Ovary (tissue), 3 donors: ENCODE measurements around the gene ARMC12.

ENCODE experiments used
- CTCF ChIP-seq, 3 donors: fragments of 450-650 bp in 2 of 3; fragments of 200-600 bp in 1 of 3; IDR thresholded peaks; one replicate each; pipeline versions ENCODE4 v1.5.1 to v1.8.0; 2016 to 2022; ENCODE audit warnings: antibody characterized with exemption in 3 of 3, mild to moderate bottlenecking in 1 of 3
- EP300 ChIP-seq: sonication (generic); formaldehyde crosslinking; IDR thresholded peaks from one replicate; pipeline ENCODE4 v1.6.1; 2017; ENCODE audit warnings: antibody characterized with exemption
- POLR2A ChIP-seq: fragments of 450-650 bp; IDR thresholded peaks from one replicate; pipeline ENCODE4 v1.6.1; 2017; ENCODE audit warnings: antibody characterized with exemption, mild to moderate bottlenecking, moderate library complexity
- donor health status: DM: no; HTN: no; CAD: no.

GRCh38 chr6:35706468-35706867 is 30.4 kb upstream of the ARMC12 start:
- no peak for TF ChIP-seq CTCF (IDR thresholded peaks at IDR 0.05)
- no peak for TF ChIP-seq EP300
- no peak for TF ChIP-seq POLR2A
